DMS53 treated with DMSO at 0.1 percent for 48 hours (cell line): ENCODE results near the gene DAPK1.

ENCODE experiments used
- DNase-seq: peaks from one replicate; lab custom pipeline; 2025; ENCODE audit not compliant: unreplicated experiment; lab: John Stamatoyannopoulos, UW

Gene DAPK1

DNA sequence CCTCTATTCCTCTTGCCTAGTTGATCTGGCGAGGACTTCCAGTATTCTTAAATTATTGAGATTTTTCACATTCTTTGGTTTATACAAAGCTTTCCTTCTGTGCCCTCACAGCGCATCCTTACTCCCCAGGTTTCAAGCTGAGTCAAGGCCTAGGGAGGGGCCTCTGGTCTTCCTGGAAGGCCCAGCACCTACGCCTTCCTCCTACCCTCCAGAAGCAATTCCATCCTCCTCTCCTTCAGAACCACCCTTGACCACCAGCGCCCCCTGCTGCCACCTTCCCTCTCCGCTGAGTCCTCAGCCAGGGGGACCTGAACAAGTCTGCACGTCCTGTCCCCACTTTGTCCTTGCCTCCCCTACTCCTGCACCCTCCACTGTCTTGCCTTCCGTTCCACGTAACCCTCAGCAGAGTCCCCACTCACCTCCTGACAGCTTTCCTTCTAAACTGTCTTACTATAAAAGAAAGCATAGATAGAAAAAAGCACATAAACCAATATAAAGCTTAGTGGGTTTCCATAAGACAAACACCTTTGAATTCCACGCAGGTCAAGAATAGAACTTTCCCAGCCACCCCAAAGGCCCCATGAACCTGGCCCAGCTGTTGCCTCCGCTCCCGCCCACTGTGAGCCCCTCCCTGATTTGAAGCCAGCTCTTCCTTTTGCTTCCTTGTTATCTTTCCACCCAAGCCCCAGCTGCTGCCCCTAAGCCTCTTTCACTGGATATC, 165.3 kb downstream of the DAPK1 start:
- peak; percentile 11 for DNase-seq

DNA sequence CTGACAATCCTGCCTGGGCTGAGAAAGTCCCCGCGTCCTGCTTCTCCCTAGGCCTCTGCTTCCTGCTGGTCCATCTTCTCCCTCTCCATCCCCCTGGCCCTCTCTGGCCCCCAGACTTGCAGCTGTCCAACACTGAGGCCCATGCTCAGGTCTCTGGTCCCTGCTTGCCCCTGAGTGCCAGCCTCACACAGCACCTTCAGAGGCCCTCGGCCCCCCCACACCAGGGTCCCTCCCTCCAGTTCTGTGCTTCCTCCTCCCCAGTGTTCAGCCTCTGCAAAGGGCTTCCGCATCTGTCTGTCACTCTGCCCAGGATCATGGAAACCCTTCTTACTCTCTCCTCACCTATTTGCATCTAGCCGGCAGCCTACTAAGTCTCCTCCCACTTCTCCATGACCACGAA, 165.9 kb downstream of the DAPK1 start:
- no peak for DNase-seq

DNA sequence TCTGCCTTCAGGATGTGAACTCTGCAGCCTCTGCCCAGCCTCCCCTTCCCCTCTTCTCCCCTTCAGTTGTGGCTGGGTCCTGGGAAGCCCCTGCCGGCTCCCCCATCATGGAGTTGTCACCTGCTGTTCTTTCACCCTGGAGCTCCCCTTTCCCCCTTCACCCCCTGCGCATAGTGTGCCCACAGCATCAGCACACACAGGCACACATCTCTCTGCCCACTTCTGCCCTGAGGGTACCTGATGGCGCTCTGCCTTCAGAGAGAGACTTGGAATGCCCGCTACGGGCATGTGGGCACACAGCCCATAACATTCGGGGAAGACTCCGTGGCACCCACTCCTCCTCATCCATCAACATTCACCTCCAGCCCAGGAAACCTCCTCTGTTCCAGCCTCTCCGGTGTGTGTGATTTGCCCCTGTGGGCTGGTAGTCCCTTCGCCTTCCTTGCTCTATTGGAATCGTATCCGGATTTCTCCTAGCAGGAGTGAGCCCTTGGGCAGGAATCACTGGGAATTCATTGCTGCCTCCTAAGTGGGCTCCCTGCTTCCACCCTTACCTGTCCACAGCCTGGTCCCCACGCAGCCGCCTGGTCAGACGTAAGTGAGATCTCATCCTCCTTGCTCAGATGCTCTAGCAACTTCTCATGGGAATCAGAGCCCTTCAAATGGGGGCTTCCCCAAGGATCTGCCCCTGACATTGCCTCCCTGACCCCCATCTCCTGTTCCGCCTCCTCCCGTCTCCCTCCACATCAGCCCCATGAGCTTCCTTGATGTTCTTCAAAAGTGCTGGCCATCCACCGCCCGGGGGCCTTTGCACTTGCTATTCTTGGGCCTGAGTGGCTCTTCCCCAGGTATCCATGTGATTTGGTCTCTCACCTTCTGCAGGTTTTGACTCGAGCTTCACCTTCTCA, 166.7 kb downstream of the DAPK1 start:
- no peak for DNase-seq

DNA sequence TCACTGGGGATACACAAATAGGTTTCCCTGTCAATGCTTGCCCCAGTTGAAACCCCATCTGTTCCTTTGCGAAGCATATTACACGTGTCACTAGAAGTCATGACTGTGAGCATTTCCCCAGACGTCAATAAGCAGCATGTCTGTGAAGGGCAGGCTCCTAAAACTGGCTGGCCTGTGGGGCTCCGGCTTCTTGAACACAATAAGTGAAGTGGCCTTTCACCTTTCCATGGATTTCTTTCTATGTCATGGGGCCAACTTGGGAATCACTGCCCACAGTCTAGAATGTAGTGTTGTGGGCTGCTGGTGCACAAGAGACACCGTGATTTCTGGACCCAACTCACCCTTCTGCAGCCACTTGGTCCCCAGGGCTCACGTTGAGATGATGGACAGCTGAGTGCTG, 167.8 kb downstream of the DAPK1 start:
- DNase-seq = no peak

DNA sequence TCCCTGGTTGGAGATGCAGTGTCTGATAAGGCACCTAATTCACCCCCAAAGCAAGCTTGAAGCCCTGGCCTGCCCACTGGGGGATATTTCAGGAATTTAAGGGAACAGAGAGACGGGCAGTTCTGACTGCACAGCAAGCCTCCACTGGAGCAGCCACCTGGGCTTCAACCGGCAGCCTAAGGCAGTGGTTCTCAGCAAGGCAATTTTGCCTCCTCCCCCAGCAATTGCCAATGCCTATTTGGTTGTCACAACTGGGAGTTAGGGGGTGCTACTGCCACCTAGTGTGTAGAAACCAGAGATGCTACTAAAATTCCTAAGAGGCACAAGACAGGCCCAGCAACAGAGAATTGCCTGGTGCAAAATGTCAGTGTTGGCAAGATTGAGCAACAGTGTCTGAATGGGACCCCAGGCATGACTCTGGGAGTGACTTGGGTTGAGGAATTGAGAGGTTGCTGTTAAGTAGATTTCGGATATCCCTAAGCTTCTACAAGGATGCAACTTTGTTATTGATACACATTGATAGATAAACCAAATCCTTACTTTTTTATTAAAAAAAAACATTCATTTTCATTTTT, 169.6 kb downstream of the DAPK1 start:
- DNase-seq = peak; percentile 1

DNA sequence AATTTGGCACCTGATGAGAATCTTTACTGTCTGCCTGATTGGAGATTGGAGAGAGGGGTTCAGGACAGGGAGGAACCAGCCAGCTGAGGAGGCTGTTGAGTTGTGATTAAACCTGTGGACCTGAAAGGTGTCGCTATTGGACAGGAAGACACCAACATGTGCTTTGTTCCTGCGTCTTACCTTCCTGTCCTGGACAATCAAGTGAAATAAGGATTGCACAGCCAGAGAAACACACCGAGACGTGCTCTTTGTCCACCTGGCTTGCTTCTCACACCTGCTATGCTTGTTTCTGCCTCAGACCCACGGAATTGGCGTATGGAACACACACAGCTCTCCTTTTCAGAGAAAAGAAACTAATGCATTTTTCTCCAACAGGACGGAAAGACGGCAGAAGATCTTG, 170.6 kb downstream of the DAPK1 start:
- DNase-seq = no peak

DNA sequence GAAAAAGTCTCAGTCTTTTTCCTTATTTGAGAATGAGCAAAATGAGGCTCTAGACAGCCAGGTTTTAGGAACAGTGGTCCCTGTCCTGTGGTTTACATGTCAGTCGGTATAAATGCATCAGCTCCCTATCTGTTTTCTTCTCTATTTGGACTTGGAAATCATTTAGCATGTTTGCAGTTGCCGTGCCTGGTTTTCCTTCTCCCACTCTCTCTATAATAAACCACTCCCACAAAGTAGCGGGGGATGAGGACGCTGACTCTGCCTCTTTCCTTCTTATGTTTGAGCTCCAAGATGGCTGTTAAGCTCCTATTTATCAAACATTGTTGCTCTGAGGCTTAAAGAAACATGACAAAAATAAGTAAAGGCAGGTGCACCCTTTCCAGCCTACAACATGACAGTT, 171.1 kb downstream of the DAPK1 start:
- no peak for DNase-seq

DNA sequence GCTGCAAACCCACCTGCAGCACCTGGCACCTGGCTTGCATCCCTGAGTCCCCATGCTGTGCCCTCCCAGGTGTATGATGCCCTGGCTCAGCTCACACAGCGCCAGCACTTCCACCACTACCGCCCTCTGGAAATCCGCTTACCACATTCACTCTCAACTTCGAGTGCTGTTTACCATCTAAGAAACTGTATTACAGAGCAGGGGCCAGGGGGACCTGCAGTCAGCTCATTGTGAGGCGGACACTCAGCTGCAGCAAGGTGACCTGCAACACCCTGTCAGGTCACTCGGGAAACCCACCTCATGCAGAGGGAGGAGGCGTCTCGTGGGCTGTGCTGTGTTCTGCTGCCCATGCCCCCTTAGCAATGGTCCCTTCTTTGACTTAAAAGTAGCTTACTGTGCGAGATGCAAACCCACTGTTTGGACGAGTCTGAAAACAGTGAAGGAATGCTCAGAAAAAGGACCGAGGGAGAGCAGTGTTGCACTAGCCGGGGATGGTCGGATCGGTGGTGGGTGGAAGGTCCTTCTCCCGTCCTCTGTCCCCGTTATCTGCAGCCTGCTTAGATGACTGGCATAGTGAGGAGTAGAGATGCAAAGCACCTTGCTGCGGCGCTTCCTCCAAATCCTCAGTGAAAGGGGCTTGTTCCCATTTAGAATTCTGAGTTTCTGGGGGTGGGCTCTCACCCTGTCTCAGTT, 173.1 kb downstream of the DAPK1 start:
- DNase-seq = no peak

DNA sequence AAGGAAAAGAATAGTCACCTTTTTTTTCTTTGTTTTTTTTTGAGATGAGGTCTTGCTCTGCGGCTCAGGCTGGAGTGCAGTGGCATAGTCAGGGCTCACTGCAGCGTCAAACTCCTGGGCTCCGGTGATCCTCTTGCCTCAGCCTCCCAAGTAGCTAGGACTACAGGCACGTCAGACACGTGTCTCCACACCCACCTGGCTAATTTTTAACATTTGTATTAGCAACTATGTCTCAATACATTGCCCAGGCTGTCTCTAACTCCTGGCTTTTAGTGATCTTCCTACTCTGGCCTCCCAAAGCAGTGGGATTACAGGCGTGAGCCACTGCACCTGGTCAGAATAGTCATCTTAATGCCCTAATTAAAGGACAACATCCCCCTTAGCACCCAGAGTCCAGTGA, 173.8 kb downstream of the DAPK1 start:
- DNase-seq = no peak

DNA sequence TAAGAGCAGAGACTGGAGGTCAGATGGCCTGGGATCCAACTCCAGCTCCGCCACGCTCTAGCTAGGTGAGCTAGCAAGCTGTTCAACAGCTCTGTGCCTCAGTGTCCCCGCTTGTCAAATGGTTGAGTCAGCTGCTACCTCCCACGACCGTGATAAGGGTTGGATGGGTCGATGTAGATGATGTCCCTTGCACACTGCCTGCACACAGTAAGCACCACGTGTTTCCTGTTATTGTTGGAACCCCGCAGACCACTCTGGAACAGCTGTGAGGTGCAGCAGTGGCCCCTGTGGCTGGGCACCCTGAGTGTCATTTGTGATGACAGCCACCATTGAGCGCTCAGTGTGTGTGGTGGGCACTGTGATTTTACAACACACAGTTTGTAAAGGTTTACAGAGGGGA, 174.3 kb downstream of the DAPK1 start:
- DNase-seq = no peak

DNA sequence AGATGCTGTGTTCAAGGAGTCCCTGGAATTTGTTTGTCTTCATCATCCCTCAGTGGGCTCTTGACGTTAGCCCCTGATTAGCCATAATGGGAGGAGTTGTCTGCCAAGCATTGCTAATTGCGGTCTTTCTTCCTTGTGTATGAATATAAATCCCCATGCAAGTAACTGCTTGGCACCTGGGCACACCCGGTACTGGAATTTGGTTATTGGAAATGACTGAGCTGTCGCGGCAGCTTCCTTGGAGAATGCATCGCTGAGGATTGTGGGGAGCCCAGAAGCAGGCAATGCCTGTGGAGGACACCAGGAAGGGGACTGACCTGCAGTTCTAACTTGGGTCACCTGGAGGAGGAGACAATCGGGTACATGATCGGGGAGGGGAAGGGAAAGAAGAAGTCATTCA, 174.9 kb downstream of the DAPK1 start:
- no peak for DNase-seq

DNA sequence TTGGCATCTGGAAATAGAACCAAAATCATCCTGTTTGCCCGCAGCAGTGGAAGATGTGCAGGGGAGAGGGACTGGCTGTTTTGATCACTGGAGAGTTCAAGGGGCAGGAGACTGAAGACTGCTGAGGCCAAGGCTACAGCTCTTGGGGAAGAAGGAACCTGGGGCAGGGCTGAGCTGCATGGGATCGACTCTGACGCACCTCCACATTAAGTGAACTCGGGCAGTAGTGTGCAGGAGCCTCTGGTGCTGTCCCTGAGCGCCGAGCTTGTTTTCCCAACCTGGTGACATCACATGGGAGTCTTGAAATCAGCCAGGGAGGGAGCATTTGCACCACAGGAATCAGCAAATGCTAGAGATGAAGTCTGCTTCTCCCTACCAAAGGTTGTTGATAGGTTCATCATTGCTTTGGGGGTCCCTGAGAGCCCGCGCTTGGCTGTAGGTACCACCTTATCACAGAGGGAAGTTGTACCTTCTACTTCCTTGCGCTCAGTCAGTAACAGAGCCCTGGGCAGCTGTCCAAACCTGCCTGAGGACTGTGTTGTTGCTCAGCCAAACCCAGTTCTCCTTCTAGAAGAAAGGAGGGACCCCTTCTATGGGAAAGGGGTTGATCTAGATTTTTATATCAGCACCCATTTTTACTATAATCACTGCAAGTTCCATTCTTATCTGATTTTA, 175.9 kb downstream of the DAPK1 start:
- DNase-seq = no peak

DNA sequence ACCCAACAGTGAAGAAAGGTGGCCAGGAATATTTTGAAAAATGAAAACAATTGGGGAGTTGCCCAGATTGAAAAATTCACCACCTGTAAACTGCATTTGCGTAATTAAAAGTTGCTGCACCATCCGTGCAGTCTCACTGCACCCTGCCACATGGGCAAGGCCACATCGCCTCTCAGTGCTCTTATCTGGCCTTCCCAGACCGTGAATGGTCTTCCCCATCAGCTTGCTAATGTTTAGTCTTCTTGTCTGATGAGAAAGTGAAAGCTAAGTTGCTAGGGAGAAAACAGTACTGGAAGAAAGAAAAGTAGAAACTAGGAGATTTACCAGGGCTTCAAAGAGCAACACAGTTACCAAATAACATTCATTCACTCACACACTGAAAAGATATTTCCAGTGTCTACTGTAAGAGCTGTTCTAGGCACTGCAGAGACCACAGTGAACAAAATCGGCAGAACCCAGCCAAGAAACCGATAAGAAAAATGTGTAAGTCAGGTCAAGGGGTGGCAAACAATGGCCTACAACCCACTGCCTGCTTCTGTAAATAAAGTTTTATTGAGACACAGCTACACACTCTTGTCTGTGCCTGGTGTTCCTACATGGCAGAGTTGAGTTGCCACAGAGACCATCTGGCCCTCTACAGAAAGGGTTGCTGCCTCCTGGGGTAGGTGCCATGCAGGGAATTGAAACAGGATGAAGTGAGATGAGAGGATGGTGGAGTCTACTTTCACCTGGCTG, 177.1 kb downstream of the DAPK1 start:
- DNase-seq = no peak

DNA sequence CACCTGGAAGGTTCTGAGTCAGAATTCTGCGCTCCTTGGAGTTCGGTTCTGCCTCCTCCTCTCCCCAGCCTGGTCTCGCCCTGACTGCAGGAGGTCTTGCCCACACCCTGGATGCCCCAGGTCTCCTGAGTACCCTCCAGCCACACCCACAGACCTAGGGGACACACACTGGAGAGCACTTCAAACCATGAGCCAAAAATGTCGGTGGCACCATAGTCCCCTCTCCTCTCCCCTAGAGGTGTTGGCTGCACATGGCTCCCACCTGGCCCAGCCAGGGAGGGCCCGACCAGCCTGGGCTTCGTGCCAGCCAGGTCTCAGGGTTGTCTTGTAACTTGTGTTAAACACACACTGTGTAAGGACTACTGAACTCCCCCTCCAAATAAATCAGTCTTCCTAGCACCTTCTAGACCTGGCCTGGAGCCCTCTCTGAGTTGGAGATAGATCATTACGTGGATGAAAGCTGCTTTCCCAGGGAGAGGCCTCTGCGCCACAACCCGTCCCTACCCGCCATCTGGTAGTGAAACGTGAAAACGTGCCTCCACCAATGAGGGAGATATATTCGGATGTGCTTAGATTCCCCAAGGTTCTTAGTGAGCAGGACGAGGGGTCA, 178.3 kb downstream of the DAPK1 start:
- no peak for DNase-seq

DNA sequence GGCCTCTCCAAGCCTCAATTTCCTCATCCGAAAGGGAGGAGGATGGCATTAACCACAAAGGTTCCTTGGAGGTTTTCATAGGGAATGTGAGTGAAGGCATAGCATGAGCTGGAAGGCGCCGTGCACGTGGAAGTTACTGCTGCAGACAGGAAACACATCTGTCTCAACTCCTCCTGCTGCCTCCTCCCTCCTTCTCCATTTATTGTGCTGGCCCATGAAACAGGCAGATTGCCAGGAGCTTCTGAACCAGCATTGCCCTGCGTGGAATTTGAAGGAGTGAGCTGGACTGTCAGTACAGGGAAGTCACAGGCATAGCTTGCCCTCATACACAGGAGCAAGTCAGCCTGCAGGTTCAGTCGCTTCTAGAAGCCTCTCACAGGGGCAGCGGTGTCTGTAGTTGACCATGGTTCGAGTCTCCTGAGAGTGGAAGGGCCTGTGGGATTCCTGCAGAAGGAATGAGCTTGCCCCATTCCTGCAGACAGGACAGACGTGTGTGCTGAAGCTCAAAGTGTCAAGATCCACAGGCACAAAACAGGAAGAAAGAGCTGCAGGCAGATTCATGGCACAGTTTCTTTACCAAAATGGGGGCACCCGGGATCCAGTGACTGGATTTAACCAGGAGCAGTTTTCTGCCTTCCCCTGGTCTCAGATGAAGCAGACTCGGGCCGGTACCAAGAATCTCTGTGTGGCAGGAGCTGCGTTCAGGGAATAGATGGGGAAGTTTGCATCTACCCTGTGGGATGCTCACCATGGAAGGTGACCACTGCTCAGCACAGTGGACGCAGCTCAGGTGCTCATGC, 179.5 kb downstream of the DAPK1 start:
- DNase-seq = no peak

DNA sequence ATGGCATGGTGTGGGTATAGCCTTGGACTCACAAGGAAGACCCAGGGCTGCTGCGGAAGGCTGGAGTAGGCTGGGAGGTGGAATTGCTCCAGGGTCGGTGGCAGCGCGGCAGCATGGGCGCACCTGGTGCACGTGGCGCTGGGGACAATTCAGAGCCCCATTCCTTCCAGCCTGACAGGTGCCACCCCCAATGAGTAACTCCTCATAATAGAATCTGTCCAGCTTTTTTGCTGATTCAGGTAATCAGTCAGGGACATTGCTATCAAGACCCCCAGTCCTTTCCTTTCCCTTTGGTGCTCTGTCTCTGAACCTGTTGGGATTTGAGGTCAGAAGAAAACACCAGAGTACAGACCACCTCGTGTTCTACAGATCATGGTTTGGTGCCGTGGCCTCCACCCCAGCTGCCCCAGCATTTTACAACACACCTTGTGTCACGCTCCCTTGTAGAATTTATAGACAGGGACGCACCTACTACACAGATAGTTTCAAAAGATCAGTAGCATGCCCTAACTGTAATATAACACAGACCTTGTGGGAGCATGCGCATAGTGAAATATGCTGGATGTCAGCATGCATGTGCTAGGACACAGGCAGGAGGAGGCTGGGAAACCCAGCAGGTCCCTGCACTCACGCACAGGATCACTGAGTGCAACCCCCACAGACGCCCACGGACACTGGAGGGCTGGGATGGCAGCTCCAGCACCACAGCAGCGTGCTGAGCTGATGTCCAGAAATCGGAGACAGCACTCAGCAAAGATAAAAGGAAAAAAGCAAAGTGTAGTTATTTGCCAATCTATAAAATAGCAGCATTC, 180.3 kb downstream of the DAPK1 start:
- no peak for DNase-seq

DNA sequence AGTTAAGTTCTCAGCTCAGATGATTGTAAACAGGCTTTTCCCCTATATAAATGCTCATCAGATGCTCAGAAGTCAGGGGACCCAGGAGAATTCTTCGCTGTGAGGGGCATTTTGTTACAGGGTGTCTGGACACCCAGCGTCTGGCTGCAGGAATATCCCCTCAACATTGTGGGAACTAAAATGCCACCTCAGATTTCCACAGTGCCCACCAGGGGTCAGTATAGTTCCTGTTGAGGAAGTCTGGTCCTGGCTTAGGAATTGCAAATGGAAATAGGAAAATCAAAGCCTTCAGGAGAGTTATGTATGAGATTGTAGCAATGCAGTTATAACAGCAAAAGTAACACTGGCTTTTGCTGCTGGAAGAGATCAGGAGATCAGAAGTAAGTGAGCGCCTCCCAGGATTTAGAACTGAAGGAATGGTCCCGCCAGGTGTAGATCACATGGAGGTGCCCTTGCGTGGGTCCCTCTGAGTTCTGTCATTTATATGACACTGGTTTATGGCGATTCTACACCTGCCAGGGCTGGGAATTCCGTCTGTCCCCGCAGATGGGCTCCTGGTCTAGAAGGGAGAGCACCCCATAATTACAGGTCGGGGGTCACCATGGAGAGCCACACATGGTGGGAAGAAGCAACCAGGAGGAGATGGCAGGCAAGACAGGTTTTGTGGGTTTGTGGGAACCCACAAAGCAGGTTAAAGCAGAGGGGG, 181.1 kb downstream of the DAPK1 start:
- DNase-seq = peak; percentile 10
